SK-N-SH treated with all-trans-retinoic acid at 6 μM for 48 hours (cell line): Measurements from ENCODE around the gene MUC12.

Experiments
- ATAC-seq: fragments of 200-7000 bp; cut with Tn5 transposase; 3 replicates; pipeline ENCODE4 v1.9.1; 2020; ENCODE audit warnings: mild to moderate bottlenecking, moderate library complexity
- ARNTL ChIP-seq: fragments of 450-650 bp; formaldehyde crosslinking; IDR thresholded peaks from 2 replicates; pipeline ENCODE4 v1.5.0; 2020; ENCODE audit warnings: low read depth, mild to moderate bottlenecking, moderate library complexity, borderline replicate concordance
- BACH2 ChIP-seq: fragments of 250-450 bp; sonication (Bioruptor Pico); IDR thresholded peaks from 2 replicates; pipeline ENCODE4 v1.9.0; 2021; ENCODE audit warnings: mild to moderate bottlenecking, borderline replicate concordance
- CSDC2 ChIP-seq: fragments of 250-450 bp; sonication (Bioruptor Pico); IDR thresholded peaks from 2 replicates; pipeline ENCODE4 v1.5.0; 2020; ENCODE audit warnings: mild to moderate bottlenecking, moderate library complexity
- ESRRG ChIP-seq: fragments of 250-450 bp; sonication (Bioruptor Pico); IDR thresholded peaks from 2 replicates; pipeline ENCODE4 v1.6.1; 2021; ENCODE audit warnings: mild to moderate bottlenecking
- GLIS3 ChIP-seq: fragments of 250-450 bp; sonication (Bioruptor Pico); IDR thresholded peaks from 2 replicates; pipeline ENCODE4 v1.5.0; 2020; ENCODE audit warnings: mild to moderate bottlenecking, moderate library complexity
- ISL1 ChIP-seq: fragments of 250-450 bp; sonication (Bioruptor Pico); IDR thresholded peaks from 2 replicates; pipeline ENCODE4 v2.1.2; 2022; ENCODE audit warnings: mild to moderate bottlenecking, moderate library complexity
- OSR1 ChIP-seq: fragments of 250-450 bp; sonication (Bioruptor Pico); IDR thresholded peaks from 2 replicates; pipeline ENCODE4 v1.8.0; 2022; ENCODE audit warnings: moderate library complexity, mild to moderate bottlenecking, inconsistent platforms
- PATZ1 ChIP-seq: fragments of 250-450 bp; sonication (Bioruptor Pico); IDR thresholded peaks from 2 replicates; pipeline ENCODE4 v1.8.0; 2020; ENCODE audit warnings: mild to moderate bottlenecking, moderate library complexity, borderline replicate concordance
- POU6F1 ChIP-seq: fragments of 250-450 bp; sonication (Bioruptor Pico); IDR thresholded peaks from 2 replicates; pipeline ENCODE4 v1.8.0; 2021; ENCODE audit warnings: low read depth, mild to moderate bottlenecking, moderate library complexity, borderline replicate concordance
- PPARA ChIP-seq: fragments of 250-450 bp; sonication (Bioruptor Pico); IDR thresholded peaks from 2 replicates; pipeline ENCODE4 v1.5.0; 2020; ENCODE audit warnings: mild to moderate bottlenecking, borderline replicate concordance
- RARB ChIP-seq: fragments of 250-450 bp; sonication (Bioruptor Pico); IDR thresholded peaks from 2 replicates; pipeline ENCODE4 v1.8.0; 2021; ENCODE audit warnings: mild to moderate bottlenecking, moderate library complexity
- SNAI2 ChIP-seq: fragments of 250-450 bp; sonication (Bioruptor Pico); IDR thresholded peaks from 2 replicates; pipeline ENCODE4 v1.5.0; 2020; ENCODE audit warnings: mild to moderate bottlenecking, moderate library complexity
- TCF4 ChIP-seq: fragments of 250-450 bp; sonication (Bioruptor Pico); IDR thresholded peaks from 2 replicates; pipeline ENCODE4 v1.8.0; 2021; ENCODE audit warnings: mild to moderate bottlenecking, moderate library complexity, borderline replicate concordance
- TOX ChIP-seq: fragments of 250-450 bp; sonication (Bioruptor Pico); IDR thresholded peaks from 2 replicates; pipeline ENCODE4 v1.8.0; 2021; ENCODE audit warnings: mild to moderate bottlenecking, moderate library complexity, borderline replicate concordance
- ZC3H10 ChIP-seq: fragments of 250-450 bp; sonication (Bioruptor Pico); IDR thresholded peaks from 2 replicates; pipeline ENCODE4 v1.5.1; 2021; ENCODE audit warnings: mild to moderate bottlenecking, moderate library complexity
- ZFP30 ChIP-seq: fragments of 450-650 bp; formaldehyde crosslinking; IDR thresholded peaks from 2 replicates; pipeline ENCODE4 v1.5.0; 2022; ENCODE audit warnings: mild to moderate bottlenecking, moderate library complexity
- ZNF565 ChIP-seq: fragments of 450-650 bp; formaldehyde crosslinking; conservative IDR thresholded peaks from 2 replicates; pipeline ENCODE4 v1.5.0; 2020; ENCODE audit warnings: low read depth, mild to moderate bottlenecking, moderate library complexity
- ZNF70 ChIP-seq: fragments of 450-650 bp; formaldehyde crosslinking; IDR thresholded peaks from 2 replicates; pipeline ENCODE4 v1.5.0; 2020; ENCODE audit warnings: mild to moderate bottlenecking, moderate library complexity
- ZNF8 ChIP-seq: fragments of 450-650 bp; formaldehyde crosslinking; IDR thresholded peaks from 2 replicates; pipeline ENCODE4 v1.5.0; 2020; ENCODE audit warnings: mild to moderate bottlenecking, moderate library complexity
- TF ChIP-seq, protein P1 (sequence below): fragments of 250-450 bp; sonication (Bioruptor Pico); IDR thresholded peaks from 2 replicates; pipeline ENCODE4 v1.5.1; 2020; ENCODE audit warnings: low read depth, mild to moderate bottlenecking, moderate library complexity
- TF ChIP-seq, protein P2 (sequence below): fragments of 250-450 bp; sonication (Bioruptor Pico); IDR thresholded peaks from 2 replicates; pipeline ENCODE4 v1.5.0; 2020; ENCODE audit warnings: mild to moderate bottlenecking, moderate library complexity

The MUC12 gene

DNA sequence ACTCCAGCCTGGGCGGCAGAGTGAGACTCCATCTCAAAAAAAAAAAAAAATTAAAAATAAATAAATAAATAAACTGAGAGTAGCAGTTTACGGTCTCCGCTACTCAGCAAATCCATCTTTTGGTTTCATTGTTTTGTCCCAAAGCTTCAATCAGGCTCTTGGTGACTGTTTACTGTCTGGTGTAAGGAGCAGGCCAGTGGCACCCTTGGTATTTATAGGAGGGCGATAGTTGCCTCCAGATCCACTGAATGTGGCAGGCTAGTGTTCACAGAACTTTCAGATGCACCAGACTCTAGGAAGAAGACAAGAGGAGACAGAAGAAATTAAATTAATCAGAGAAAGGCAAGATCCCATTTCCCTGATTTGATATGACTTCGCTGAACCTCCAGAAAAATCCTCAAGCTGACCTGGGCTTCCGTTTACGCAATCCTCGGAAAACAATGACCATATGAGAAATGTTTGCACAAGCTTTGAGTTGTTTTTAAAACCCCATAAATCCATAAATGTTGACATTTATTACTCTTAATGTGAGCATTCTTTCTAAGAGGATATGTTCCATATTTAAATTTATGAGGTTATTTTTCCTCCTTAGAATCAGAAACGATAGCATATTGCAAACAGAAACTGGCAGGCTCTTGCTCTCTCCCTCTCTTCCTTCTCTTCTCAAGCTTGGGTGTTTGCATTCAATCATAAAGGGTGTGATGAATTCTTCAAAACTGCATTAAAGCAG lies 27.2 kb upstream of the MUC12 start:
- TF ChIP-seq CSDC2 (CRISPR knock-in tag), result no peak
- peak; percentile 89 for TF ChIP-seq ISL1
- peak; percentile 45; the same call in 2 of the 3 replicates for ATAC-seq

GRCh38 chr7:100943693-100944092 lies 25.7 kb upstream of the MUC12 start:
- ATAC-seq, result no peak
- TF ChIP-seq TOX (CRISPR knock-in tag) (no peak), ARNTL (CRISPR knock-in tag) (no peak), ZFP30 (no peak), PATZ1 (no peak), RARB (no peak), ZC3H10 (CRISPR knock-in tag) (no peak), ZNF8 (CRISPR knock-in tag) (no peak), OSR1 (CRISPR knock-in tag) (no peak), BACH2 (CRISPR knock-in tag) (no peak), ZNF70 (CRISPR knock-in tag) (no peak), POU6F1 (CRISPR knock-in tag) (no peak), ISL1 (no peak), TCF4 (CRISPR knock-in tag) (no peak), GLIS3 (CRISPR knock-in tag) (no peak), CSDC2 (CRISPR knock-in tag) (no peak)
- TF ChIP-seq, protein P1, sequence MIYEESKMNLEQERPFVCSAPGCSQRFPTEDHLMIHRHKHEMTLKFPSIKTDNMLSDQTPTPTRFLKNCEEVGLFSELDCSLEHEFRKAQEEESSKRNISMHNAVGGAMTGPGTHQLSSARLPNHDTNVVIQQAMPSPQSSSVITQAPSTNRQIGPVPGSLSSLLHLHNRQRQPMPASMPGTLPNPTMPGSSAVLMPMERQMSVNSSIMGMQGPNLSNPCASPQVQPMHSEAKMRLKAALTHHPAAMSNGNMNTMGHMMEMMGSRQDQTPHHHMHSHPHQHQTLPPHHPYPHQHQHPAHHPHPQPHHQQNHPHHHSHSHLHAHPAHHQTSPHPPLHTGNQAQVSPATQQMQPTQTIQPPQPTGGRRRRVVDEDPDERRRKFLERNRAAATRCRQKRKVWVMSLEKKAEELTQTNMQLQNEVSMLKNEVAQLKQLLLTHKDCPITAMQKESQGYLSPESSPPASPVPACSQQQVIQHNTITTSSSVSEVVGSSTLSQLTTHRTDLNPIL (CRISPR knock-in tag), result no peak
- TF ChIP-seq, protein P2, sequence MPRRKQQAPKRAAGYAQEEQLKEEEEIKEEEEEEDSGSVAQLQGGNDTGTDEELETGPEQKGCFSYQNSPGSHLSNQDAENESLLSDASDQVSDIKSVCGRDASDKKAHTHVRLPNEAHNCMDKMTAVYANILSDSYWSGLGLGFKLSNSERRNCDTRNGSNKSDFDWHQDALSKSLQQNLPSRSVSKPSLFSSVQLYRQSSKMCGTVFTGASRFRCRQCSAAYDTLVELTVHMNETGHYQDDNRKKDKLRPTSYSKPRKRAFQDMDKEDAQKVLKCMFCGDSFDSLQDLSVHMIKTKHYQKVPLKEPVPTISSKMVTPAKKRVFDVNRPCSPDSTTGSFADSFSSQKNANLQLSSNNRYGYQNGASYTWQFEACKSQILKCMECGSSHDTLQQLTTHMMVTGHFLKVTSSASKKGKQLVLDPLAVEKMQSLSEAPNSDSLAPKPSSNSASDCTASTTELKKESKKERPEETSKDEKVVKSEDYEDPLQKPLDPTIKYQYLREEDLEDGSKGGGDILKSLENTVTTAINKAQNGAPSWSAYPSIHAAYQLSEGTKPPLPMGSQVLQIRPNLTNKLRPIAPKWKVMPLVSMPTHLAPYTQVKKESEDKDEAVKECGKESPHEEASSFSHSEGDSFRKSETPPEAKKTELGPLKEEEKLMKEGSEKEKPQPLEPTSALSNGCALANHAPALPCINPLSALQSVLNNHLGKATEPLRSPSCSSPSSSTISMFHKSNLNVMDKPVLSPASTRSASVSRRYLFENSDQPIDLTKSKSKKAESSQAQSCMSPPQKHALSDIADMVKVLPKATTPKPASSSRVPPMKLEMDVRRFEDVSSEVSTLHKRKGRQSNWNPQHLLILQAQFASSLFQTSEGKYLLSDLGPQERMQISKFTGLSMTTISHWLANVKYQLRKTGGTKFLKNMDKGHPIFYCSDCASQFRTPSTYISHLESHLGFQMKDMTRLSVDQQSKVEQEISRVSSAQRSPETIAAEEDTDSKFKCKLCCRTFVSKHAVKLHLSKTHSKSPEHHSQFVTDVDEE (CRISPR knock-in tag), result no peak

DNA sequence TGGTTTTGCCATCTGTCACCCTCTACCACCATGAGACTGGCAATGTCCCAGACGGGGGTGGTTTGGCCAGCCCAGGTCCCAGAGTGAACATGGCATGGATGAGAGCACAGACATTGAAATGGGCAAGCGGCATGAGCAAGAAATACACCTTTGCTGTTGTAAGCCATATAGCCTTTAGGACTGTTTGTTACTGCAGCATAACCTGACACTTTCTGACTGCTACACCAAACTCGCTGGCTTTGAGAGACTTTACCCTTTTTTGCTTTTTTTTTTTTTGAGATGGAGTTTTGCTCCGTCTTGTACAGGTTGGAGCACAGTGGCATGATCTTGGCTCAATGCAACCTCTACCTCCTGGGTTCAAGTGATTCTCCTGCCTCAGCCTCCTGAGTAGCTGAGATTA lies 25.2 kb upstream of the MUC12 start:
- no peak for ATAC-seq
- TF ChIP-seq RARB, result no peak
- TF ChIP-seq PATZ1, result no peak
- no peak for TF ChIP-seq POU6F1 (CRISPR knock-in tag)
- TF ChIP-seq TOX (CRISPR knock-in tag), result no peak
- TF ChIP-seq ZNF8 (CRISPR knock-in tag), result no peak
- TF ChIP-seq ZFP30, result no peak
- no peak for TF ChIP-seq ZNF70 (CRISPR knock-in tag)
- TF ChIP-seq PPARA (CRISPR knock-in tag), result no peak
- TF ChIP-seq GLIS3 (CRISPR knock-in tag), result no peak
- TF ChIP-seq ZC3H10 (CRISPR knock-in tag), result no peak
- TF ChIP-seq ZNF565 (CRISPR knock-in tag), result no peak
- no peak for TF ChIP-seq ARNTL (CRISPR knock-in tag)
- TF ChIP-seq SNAI2 (CRISPR knock-in tag), result no peak
- no peak for TF ChIP-seq ESRRG (CRISPR knock-in tag)
- TF ChIP-seq, protein P2 (CRISPR knock-in tag), result no peak
- TF ChIP-seq ISL1, result no peak
- no peak for TF ChIP-seq BACH2 (CRISPR knock-in tag)
- TF ChIP-seq OSR1 (CRISPR knock-in tag), result no peak
